DMS153 treated with DMSO at 0.1 percent for 48 hours (cell line): Measurements from ENCODE around the gene EIF4H.
"Not testable (repeated sequence)": the region's sequence is repeated elsewhere in the genome, so short reads cannot be mapped to it uniquely, and the experiment has no call there.

ENCODE experiments used
- DNase-seq: peaks from one replicate; lab custom pipeline; 2025; ENCODE audit not compliant: unreplicated experiment; lab: John Stamatoyannopoulos, UW

The EIF4H gene

GRCh38 chr7:74173866-74174605 is at the start of gene EIF4H:
Gene EIF4H, plus strand, starts transcription at chr7:74174356. Its CDS starts 28 bp downstream, at chr7:74174384.
- peak; percentile 72 for DNase-seq

GRCh38 chr7:74126220-74126880 is 47.8 kb upstream of the EIF4H start:
- DNase-seq: no peak

GRCh38 chr7:74129887-74130286 is 44.3 kb upstream of the EIF4H start:
- DNase-seq: no peak

- DNase-seq: no peak
Observed at GRCh38 chr7:74130518-74130917, 43.6 kb upstream of the EIF4H start.

- no peak for DNase-seq
Observed at GRCh38 chr7:74134117-74134620, 40.0 kb upstream of the EIF4H start.

GRCh38 chr7:74138334-74138867 is 35.8 kb upstream of the EIF4H start:
- no peak for DNase-seq

- no peak for DNase-seq
Observed at GRCh38 chr7:74138945-74139843, 35.0 kb upstream of the EIF4H start.

- no peak for DNase-seq
Observed at GRCh38 chr7:74141705-74142104, 32.5 kb upstream of the EIF4H start.

- no peak for DNase-seq
Observed at GRCh38 chr7:74143383-74143782, 30.8 kb upstream of the EIF4H start.

- DNase-seq: no peak
Observed at GRCh38 chr7:74148491-74148890, 25.7 kb upstream of the EIF4H start.

- no peak for DNase-seq
Observed at GRCh38 chr7:74149071-74149470, 25.1 kb upstream of the EIF4H start.

GRCh38 chr7:74149603-74150002 is 24.6 kb upstream of the EIF4H start:
- no peak for DNase-seq

- no peak for DNase-seq
Observed at GRCh38 chr7:74153736-74154135, 20.4 kb upstream of the EIF4H start.

- no peak for DNase-seq
Observed at GRCh38 chr7:74155810-74156395, 18.3 kb upstream of the EIF4H start.

GRCh38 chr7:74157605-74158004 is 16.6 kb upstream of the EIF4H start:
- no peak for DNase-seq

- DNase-seq: no peak
Observed at GRCh38 chr7:74164985-74165456, 9.1 kb upstream of the EIF4H start.

- DNase-seq: no peak
Observed at GRCh38 chr7:74165867-74166593, 8.1 kb upstream of the EIF4H start.

- DNase-seq: not testable (repeated sequence)
Observed at GRCh38 chr7:74167324-74167723, 6.8 kb upstream of the EIF4H start.

GRCh38 chr7:74173074-74173473 is 1.1 kb upstream of the EIF4H start:
- no peak for DNase-seq

GRCh38 chr7:74173491-74173865 is 678 bp upstream of the EIF4H start:
- no peak for DNase-seq
